GM20000 (cell line): Measurements from ENCODE around the gene PELI2.

ENCODE experiments used
- DNase-seq: peaks from one replicate; pipeline ENCODE4 v3.0.0; 2012; ENCODE audit warnings: low spot score
- TF ChIP-seq, protein P1 (sequence below): IDR thresholded peaks from 2 replicates; pipeline ENCODE4 v1.5.1; 2012; ENCODE audit warnings: mild to moderate bottlenecking, control low read depth; ENCODE audit errors: extremely low read depth, missing control alignments

Gene PELI2

DNA sequence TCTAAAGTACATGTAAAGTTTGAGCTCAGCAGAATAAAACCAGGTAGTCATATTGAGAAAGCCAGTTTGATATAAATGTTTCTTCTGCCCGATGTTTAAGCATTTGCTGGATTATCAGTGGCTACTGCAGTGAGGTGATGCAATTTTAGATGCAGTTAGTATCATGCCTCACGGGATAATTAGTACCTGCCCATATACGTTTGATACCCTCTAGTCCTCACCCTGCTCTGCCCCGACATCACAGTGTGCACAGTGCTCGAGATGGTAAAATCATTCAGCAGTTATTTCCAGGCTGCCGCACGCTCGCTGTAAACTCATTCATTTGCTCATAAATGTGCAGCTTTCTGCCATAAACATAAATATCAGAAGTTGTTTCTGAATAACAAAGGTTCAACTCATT is 152.7 kb downstream of the PELI2 start:
- DNase-seq = no peak
- TF ChIP-seq, protein P1, sequence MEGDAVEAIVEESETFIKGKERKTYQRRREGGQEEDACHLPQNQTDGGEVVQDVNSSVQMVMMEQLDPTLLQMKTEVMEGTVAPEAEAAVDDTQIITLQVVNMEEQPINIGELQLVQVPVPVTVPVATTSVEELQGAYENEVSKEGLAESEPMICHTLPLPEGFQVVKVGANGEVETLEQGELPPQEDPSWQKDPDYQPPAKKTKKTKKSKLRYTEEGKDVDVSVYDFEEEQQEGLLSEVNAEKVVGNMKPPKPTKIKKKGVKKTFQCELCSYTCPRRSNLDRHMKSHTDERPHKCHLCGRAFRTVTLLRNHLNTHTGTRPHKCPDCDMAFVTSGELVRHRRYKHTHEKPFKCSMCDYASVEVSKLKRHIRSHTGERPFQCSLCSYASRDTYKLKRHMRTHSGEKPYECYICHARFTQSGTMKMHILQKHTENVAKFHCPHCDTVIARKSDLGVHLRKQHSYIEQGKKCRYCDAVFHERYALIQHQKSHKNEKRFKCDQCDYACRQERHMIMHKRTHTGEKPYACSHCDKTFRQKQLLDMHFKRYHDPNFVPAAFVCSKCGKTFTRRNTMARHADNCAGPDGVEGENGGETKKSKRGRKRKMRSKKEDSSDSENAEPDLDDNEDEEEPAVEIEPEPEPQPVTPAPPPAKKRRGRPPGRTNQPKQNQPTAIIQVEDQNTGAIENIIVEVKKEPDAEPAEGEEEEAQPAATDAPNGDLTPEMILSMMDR = no peak

DNA sequence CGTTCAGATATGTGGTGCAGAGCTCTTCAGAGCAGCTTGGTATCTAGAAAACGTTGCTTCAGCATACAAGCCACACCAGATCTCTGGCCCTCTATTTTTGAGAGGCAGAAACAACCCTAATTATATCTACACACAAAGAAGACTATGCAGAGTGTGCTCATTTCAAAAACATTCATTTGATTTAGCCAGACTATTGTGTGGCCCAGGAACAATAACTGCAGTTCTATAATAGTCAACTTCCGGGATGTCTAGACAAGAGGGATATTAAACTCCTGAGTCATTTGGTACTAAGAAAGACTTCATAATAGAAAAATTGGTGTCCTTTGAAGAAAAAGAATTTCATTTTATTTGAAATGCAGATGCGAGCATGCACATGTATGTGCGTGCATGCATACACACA is 153.8 kb downstream of the PELI2 start:
- TF ChIP-seq, protein P1 = no peak
- no peak for DNase-seq

DNA sequence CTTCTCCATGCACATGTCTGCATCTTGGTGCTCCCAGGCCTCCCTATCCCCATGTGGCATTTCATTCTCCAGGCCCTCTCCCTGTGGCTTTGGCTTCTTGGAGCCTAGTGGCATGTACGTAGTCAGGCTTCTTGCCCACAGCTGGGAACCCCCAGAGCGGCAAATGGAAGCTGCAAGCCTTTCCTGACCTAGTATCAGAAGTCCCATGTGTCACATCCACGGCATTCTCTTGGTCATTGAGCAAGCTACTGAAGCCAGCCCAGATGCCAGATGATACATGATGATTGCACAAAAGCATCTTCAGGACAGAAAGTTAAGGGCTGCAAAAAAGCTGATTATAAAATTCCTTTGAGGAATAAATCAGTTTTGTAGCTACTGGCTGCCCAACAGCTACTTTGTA is 154.9 kb downstream of the PELI2 start:
- TF ChIP-seq, protein P1 = no peak
- no peak for DNase-seq

DNA sequence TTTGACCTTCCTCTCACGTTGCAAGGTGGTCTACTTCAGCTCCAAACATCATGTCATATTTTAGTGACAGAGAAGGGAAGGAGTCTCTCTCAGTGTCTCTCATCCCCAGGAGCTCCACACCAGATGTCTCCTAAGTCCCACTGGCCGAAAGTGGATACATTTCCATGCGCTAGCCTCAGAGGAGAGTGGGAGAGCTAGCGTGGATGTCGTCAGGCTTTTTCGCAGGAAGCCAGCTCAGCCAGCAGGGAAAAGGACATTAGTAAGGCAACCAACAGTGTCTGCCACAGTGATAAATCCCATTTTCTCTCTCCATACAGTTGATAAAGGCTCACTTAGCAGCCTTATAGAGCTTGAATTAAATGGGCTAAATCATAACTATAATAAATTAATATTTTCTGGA is 155.7 kb downstream of the PELI2 start:
- no peak for DNase-seq
- TF ChIP-seq, protein P1 = no peak

DNA sequence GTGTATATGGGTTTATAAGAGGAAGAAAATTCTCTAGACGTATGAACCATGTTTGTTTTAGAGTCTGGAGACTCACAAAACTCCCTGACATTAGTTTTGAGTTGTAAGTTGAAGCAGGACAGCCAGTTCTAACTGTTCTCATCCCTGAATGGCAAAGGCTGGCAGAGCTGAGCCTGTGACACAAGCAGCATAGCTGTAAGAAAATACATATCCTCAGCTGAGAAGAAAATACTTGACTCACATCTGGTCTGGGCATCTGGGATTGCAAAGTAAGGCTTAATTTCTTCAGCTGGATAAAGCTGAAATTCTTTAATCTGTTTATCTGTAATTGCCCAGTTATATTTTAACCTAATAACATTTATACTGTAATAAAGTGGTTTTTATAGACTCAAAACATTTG is 156.3 kb downstream of the PELI2 start:
- DNase-seq = no peak
- TF ChIP-seq, protein P1 = no peak

DNA sequence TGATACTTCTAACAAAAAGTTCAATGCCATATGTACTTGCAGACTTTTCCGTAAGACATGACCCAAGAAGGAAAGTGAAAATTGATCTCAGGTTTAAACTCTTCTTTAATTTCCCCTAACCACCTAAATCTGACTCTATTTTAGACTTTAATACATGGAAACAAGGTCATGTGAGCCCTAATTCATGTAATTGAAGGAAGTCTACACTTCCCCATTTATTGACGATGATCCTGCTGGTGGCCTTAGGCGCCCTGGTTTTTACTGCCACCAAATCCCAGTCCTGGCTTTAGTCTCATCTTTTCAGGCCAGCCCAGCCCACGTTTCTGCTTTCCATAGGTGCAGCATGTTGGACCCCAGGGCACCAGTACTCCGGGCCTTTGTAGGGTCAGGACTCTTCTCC is 157.9 kb downstream of the PELI2 start:
- TF ChIP-seq, protein P1 = no peak
- DNase-seq = no peak

DNA sequence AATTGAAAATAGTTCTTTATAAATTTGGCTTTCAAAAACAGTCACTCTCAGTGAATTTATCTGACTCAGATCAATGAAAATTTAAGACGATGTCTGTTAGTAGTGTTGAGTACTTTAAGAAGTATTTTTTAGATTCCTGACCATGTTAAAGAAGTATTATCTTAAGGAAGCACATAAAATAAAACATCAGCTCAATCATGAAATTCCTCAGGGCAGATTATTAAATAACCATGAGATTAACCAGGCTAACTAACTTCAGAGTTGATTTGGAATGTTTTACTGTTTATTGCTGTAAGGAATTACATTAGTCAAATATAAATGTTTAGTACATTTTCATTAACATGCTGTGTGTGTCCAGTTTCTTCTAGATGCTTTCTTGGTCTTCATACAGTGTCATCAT is 160.2 kb downstream of the PELI2 start:
- TF ChIP-seq, protein P1 = no peak
- no peak for DNase-seq

DNA sequence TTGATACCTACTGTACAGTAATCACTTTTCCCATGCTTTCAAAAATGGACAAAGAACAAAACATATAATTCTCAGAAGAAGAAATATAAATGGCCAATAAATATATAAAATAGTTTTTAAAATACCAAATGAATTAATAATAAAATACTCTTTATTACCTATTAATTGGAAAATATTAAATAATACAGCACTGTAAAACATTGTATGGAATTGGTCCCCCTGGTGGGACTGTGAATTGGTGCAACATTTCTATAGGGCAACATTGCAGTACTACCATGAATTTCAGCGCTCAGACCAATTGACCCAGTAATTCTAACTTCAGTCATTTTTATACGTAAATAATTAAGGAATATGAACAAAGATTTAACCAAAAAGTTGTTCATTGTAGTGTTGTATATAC is 162.6 kb downstream of the PELI2 start:
- no peak for DNase-seq
- TF ChIP-seq, protein P1 = no peak
